Dendritic cell treated with granulocyte-macrophage colony-stimulating factor and Interleukin-4, amounts not matched to agents 40 ng/mL and 50 ng/mL, for 4 days (primary cell): ENCODE results near the gene NCOR1.
A peak's percentile ranks its signal among the peaks of the same experiment; 100 is the strongest.

Experiments used
- H3K27ac Mint-ChIP-seq: one replicate; pipeline ENCODE4 v1.8.0; 2022; ENCODE audit warnings: mild to moderate bottlenecking, mixed read lengths
- H3K27me3 Mint-ChIP-seq: one replicate; pipeline ENCODE4 v1.8.0; 2022; ENCODE audit warnings: mild to moderate bottlenecking, mixed read lengths
- H3K36me3 Mint-ChIP-seq: one replicate; pipeline ENCODE4 v1.8.0; 2022; ENCODE audit warnings: low read depth, mixed read lengths
- H3K4me1 Mint-ChIP-seq: one replicate; pipeline ENCODE4 v1.8.0; 2022; ENCODE audit warnings: low read depth, mixed read lengths
- H3K4me3 Mint-ChIP-seq: one replicate; pipeline ENCODE4 v1.8.0; 2022; ENCODE audit warnings: mild to moderate bottlenecking, moderate library complexity, mixed read lengths
- H3K9me3 Mint-ChIP-seq: one replicate; pipeline ENCODE4 v1.8.0; 2022; ENCODE audit warnings: mixed read lengths
- intact Hi-C: fragments of 100-400 bp; cut with micrococcal nuclease; formaldehyde crosslinking; loops from one replicate; pipeline ENCODE4 v1.15.0; 2022

NCOR1 gene

DNA sequence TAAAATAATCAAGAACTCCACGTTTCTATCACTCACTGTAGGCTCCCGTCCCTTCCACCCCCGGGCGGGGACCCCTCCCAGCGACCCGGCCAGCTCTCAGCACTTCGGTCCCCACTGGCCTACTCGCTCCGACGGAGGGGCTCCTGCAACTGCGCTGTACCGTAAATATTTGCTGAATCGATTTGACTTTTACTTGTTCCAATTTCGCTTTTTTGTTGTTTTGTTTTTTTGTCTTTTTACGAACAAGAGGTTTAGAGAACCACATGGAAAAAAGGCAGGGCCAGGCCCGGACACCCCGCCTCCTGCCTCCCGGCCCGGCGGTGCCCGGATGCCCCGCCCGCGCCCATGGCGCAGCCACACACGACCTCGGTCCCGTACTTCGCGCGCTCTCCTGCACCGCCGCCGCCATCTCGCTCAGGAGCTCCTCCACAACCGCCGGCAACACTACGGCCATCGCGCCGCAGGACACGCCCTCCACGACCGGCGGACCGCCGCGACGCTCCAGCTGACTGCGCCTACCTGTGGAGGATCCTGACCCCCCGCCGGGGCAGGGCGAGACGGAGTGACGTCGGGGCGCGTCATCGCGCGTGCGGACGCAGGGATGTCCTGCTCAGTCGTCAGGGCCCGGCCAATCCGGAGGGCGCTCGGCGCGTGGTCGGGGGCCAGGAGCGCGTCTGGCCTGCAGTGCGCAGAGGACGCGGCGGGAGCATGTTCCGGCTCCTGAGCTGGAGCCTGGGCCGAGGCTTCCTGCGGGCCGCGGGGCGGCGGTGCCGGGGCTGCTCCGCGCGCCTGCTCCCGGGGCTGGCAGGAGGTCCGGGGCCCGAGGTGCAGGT is 216.0 kb downstream of the NCOR1 start, which contains the start of the genes TTC19 and ZSWIM7:
TSS of gene TTC19 (plus strand) at position 684 of the 833 bp plus-strand sequence. CDS start at position 709, 25 bp downstream.
TSS of gene ZSWIM7 (minus strand) at position 564 of the 833 bp plus-strand sequence. CDS start at position 454, 110 bp downstream.
- Mint-ChIP-seq H3K4me3 (peak within 1 kb of the TSS; percentile 93), H3K27me3 (no peaks in the 10 kb centered on the region), H3K36me3 (peaks cover 79% of the 10 kb centered on the region), H3K27ac (peak within 1 kb of the TSS; percentile 92), H3K4me1 (peaks cover 52% of the 10 kb centered on the region), H3K9me3 (no peaks in the 10 kb centered on the region)
- intact Hi-C loops: loop anchor here (2.0 to 5.0 kb wide), 3 partner anchors 53 to 737 kb away; no protein-coding TSS in a partner anchor

- Mint-ChIP-seq H3K27me3 (no peaks in the 10 kb centered on the region), H3K4me3 (peak overlapping the region; percentile 93), H3K36me3 (peaks cover 73% of the 10 kb centered on the region), H3K4me1 (peaks cover 61% of the 10 kb centered on the region), H3K27ac (peak overlapping the region; percentile 92), H3K9me3 (no peaks in the 10 kb centered on the region)
- intact Hi-C loops: loop anchor here (1.0 to 5.0 kb wide), 4 partner anchors 51 to 736 kb away; no protein-coding TSS in a partner anchor
These were observed 217.2 kb downstream of the NCOR1 start for GRCh38 chr17:15998031-15998562.

GRCh38 chr17:15996322-15996721 is 219.0 kb downstream of the NCOR1 start:
- H3K27ac Mint-ChIP-seq: peak overlapping the region; percentile 92
- intact Hi-C loops: loop anchor here (5.0 kb wide), 1 partner anchor 734 kb away; no protein-coding TSS in a partner anchor
- peaks cover 52% of the 10 kb centered on the region for H3K4me1 Mint-ChIP-seq
- H3K36me3 Mint-ChIP-seq: peaks cover 68% of the 10 kb centered on the region
- no peaks in the 10 kb centered on the region for H3K27me3 Mint-ChIP-seq
- H3K9me3 Mint-ChIP-seq: no peaks in the 10 kb centered on the region
- no peak overlapping the region for H3K4me3 Mint-ChIP-seq

DNA sequence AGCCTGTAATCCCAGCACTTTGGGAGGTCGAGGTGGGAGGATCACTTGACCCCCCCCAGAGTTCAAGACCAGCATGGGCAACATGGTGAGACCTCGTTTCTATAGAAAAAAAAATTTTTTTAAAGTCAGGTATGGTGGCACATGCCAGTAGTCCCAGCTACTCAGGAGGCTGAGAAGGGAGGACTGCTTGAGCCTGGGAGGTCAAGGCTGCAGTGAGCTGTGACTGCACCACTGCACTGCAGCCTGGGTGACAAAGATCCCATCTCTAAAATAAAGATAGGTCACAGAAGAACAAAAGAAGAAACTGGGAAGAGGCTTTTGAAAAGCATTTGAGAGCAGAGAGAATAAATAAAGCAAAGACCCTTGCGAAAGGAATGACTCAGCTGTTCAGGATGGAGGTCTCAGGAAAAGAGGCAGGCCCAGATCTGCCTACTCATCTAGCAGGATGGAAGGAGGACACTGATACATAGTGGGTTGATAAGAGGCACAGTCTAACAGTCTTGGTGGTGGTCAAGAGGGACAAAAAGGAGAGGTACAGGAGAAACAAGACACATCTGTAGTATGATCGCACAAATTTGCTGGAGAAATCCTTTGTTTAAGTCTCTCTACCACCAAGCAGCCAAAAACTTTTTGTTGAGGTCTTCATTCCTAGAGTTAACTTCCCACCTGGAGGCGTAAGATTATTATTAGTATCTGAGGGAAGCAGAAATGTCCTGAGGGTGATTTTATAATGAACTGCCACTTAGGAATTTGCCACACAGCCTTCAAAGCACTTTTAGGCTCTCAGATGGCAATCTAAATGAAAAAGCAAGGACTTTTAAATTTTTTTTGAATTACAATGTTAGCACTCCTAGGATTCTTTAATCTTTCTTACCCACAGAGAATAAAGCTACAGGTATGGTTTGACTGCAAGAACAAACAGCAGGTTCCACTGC is 233.4 kb downstream of the NCOR1 start:
- Mint-ChIP-seq H3K27ac (no peak overlapping the region), H3K36me3 (peaks cover 75% of the 10 kb centered on the region), H3K27me3 (no peaks in the 10 kb centered on the region), H3K4me1 (peaks cover 13% of the 10 kb centered on the region), H3K9me3 (no peaks in the 10 kb centered on the region), H3K4me3 (no peak overlapping the region)
- intact Hi-C loops: no loop called here

DNA sequence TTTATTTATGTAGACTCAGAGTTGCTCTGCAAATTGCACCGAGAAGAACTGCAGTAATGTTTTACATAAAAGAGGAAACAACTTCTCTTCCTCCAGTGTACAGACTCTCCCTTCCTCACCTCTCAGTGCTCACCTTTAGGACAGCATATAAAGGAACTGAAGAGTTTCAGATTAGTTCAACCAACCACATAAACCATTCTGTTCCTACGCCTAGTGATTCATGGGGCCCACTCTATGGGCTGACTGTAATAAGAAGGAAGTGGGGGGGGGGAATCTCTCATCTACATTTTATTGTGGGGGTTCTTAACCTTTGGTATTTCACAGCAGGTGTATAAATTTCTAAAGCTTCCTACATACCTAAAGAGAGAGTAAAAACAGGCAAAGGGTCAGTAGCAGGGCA is 234.1 kb downstream of the NCOR1 start:
- no peak overlapping the region for H3K27ac Mint-ChIP-seq

More for the DNA sequence above, 234.1 kb downstream of the NCOR1 start:
- H3K4me3 Mint-ChIP-seq: no peak overlapping the region
- no peaks in the 10 kb centered on the region for H3K9me3 Mint-ChIP-seq
- H3K36me3 Mint-ChIP-seq: peaks cover 73% of the 10 kb centered on the region
- H3K4me1 Mint-ChIP-seq: peaks cover 13% of the 10 kb centered on the region
- intact Hi-C loops: no loop called here
- no peaks in the 10 kb centered on the region for H3K27me3 Mint-ChIP-seq
